HCEC 1CT (cell line): Measurements from ENCODE around the gene ZNF775.

Experiments
- DNase-seq: peaks from one replicate; pipeline ENCODE4 v3.0.0-alpha.2; 2017

The ZNF775 gene

GRCh38 chr7:150369748-150370501 is 9.2 kb upstream of the ZNF775 start:
- no peak for DNase-seq

GRCh38 chr7:150370612-150371071 is 8.5 kb upstream of the ZNF775 start:
- peak; percentile 9 for DNase-seq

GRCh38 chr7:150371131-150371995 is 7.8 kb upstream of the ZNF775 start:
- DNase-seq, result no peak

GRCh38 chr7:150371996-150372270 is 7.2 kb upstream of the ZNF775 start:
- DNase-seq, result no peak

GRCh38 chr7:150372271-150373048 is 6.7 kb upstream of the ZNF775 start:
- no peak for DNase-seq

- DNase-seq, result no peak
Measured at GRCh38 chr7:150373049-150373801, 5.9 kb upstream of the ZNF775 start.

GRCh38 chr7:150374026-150374425 is 5.1 kb upstream of the ZNF775 start:
- DNase-seq, result no peak

- no peak for DNase-seq
Measured at GRCh38 chr7:150374472-150374871, 4.7 kb upstream of the ZNF775 start.

GRCh38 chr7:150375662-150376521 is 3.2 kb upstream of the ZNF775 start:
- DNase-seq, result no peak

GRCh38 chr7:150376560-150376959 is 2.6 kb upstream of the ZNF775 start:
- DNase-seq, result no peak

- no peak for DNase-seq
Measured at GRCh38 chr7:150377196-150377595, 1.9 kb upstream of the ZNF775 start.

GRCh38 chr7:150377635-150378034 is 1.5 kb upstream of the ZNF775 start:
- no peak for DNase-seq

GRCh38 chr7:150378115-150378852 is 846 bp upstream of the ZNF775 start:
- peak; percentile 62 for DNase-seq

GRCh38 chr7:150379441-150380379 is 580 bp downstream of the ZNF775 start:
- peak; percentile 36 for DNase-seq

GRCh38 chr7:150380463-150380862 is 1.3 kb downstream of the ZNF775 start:
- no peak for DNase-seq

GRCh38 chr7:150381096-150381495 is 2.0 kb downstream of the ZNF775 start:
- DNase-seq, result no peak

GRCh38 chr7:150381785-150382122 is 2.6 kb downstream of the ZNF775 start:
- no peak for DNase-seq

- no peak for DNase-seq
Measured at GRCh38 chr7:150382123-150382843, 3.2 kb downstream of the ZNF775 start.

- DNase-seq, result no peak
Measured at GRCh38 chr7:150382844-150383225, 3.7 kb downstream of the ZNF775 start.
